ENCODE data around the gene ZNF200. TPM values are rescaled to one million over a fixed set of nuclear protein-coding genes. Genes with fewer than 3 reads are reported as not detected.
"Not testable (repeated sequence)": the region's sequence is repeated elsewhere in the genome, so short reads cannot be mapped to it uniquely, and the experiment has no call there.

ZNF200 gene
- total and polyA plus RNA-seq, 3 experiments from 2014 or later: 11.2 to 14.6 (median 13.0) TPM

GRCh38 chr16:3207086-3207953, 27.6 kb downstream of the ZNF200 start:
- no peaks in the 10 kb centered on the region for H3K9me3 ChIP-seq (ENCODE audit: low read length)
- no peak overlapping the region for H3K4me3 ChIP-seq (ENCODE audit: low read length)
- H3K27me3 ChIP-seq (ENCODE audit: insufficient read depth, low read length, poor library complexity, severe bottlenecking): no peaks in the 10 kb centered on the region
- Mint-ChIP-seq H3K4me3 (no peak overlapping the region), H3K9me3 (peaks cover 5 to 17% (median 16%) of the 10 kb centered on the region in 5 donors), H3K36me3 (peaks cover 0 to 22% (median 2%) of the 10 kb centered on the region in 3 donors), H3K27me3 (peaks cover 10 to 23% of the 10 kb centered on the region in 2 donors), H3K4me1 (peaks cover 0 to 8% (median 4%) of the 10 kb centered on the region in 3 donors), H3K27ac (no peak overlapping the region)
- ChIA-PET POLR2A (no interaction called here), CTCF (interaction anchor here (2.2 kb wide), 1 partner anchor 8 kb away, joined by 6 read pairs; no protein-coding TSS in a partner anchor)
- no peak overlapping the region for H3K27ac ChIP-seq (ENCODE audit: low read depth, low read length)
- DNase-seq: no peak
- H3K4me1 ChIP-seq (ENCODE audit: insufficient read depth, low read length): no peaks in the 10 kb centered on the region
- H3K36me3 ChIP-seq (ENCODE audit: insufficient read depth, low read length): no peaks in the 10 kb centered on the region

GRCh38 chr16:3205939-3206338, 29.0 kb downstream of the ZNF200 start:
- H3K4me1 Mint-ChIP-seq; H3K4me3 Mint-ChIP-seq; DNase-seq; H3K9me3 ChIP-seq (ENCODE audit: low read length); H3K36me3 ChIP-seq (ENCODE audit: insufficient read depth, low read length); H3K27ac Mint-ChIP-seq; H3K27me3 ChIP-seq (ENCODE audit: insufficient read depth, low read length, poor library complexity, severe bottlenecking); CTCF ChIA-PET; H3K4me1 ChIP-seq (ENCODE audit: insufficient read depth, low read length); H3K4me3 ChIP-seq (ENCODE audit: low read length); H3K27ac ChIP-seq (ENCODE audit: low read depth, low read length): not testable (repeated sequence)
- peaks cover 0 to 19% (median 0%) of the 10 kb centered on the region in 3 donors for H3K36me3 Mint-ChIP-seq
- H3K9me3 Mint-ChIP-seq: peaks cover 5 to 17% (median 16%) of the 10 kb centered on the region in 5 donors
- POLR2A ChIA-PET: interaction anchor here (0.6 kb wide), 1 partner anchor 258 kb away, joined by 5 read pairs; no protein-coding TSS in a partner anchor
- H3K27me3 Mint-ChIP-seq: peaks cover 10 to 23% of the 10 kb centered on the region in 2 donors

- H3K4me3 ChIP-seq (ENCODE audit: low read length): no peak overlapping the region
- no peak overlapping the region for H3K27ac Mint-ChIP-seq
- no peaks in the 10 kb centered on the region for H3K4me1 ChIP-seq (ENCODE audit: insufficient read depth, low read length)
- ChIA-PET CTCF (interaction anchor here (0.6 to 1.2 kb wide), 2 partner anchors 13 to 16 kb away, joined by 3 read pairs; no protein-coding TSS in a partner anchor), POLR2A (no interaction called here)
- H3K36me3 ChIP-seq (ENCODE audit: insufficient read depth, low read length): no peaks in the 10 kb centered on the region
- no peak overlapping the region for H3K27ac ChIP-seq (ENCODE audit: low read depth, low read length)
- H3K9me3 Mint-ChIP-seq: peaks cover 5 to 17% (median 16%) of the 10 kb centered on the region in 5 donors
- H3K36me3 Mint-ChIP-seq: peaks cover 0 to 16% (median 0%) of the 10 kb centered on the region in 3 donors
- no peak overlapping the region for H3K4me3 Mint-ChIP-seq
- no peaks in the 10 kb centered on the region for H3K9me3 ChIP-seq (ENCODE audit: low read length)
- H3K4me1 Mint-ChIP-seq: no peaks in the 10 kb centered on the region
- DNase-seq: no peak
- H3K27me3 Mint-ChIP-seq: peaks cover 18 to 23% of the 10 kb centered on the region in 2 donors
- H3K27me3 ChIP-seq (ENCODE audit: insufficient read depth, low read length, poor library complexity, severe bottlenecking): no peaks in the 10 kb centered on the region
These were observed 31.9 kb downstream of the ZNF200 start for GRCh38 chr16:3202903-3203539.

- DNase-seq: no peak
- Histone ChIP-seq H3K4me3 (ENCODE audit: low read length) (no peak overlapping the region), H3K4me1 (ENCODE audit: insufficient read depth, low read length) (no peaks in the 10 kb centered on the region), H3K36me3 (ENCODE audit: insufficient read depth, low read length) (no peaks in the 10 kb centered on the region), H3K9me3 (ENCODE audit: low read length) (no peaks in the 10 kb centered on the region), H3K27me3 (ENCODE audit: insufficient read depth, low read length, poor library complexity, severe bottlenecking) (peaks cover 19% of the 10 kb centered on the region), H3K27ac (ENCODE audit: low read depth, low read length) (no peak overlapping the region)
- peaks cover 31 to 35% of the 10 kb centered on the region in 2 donors for H3K27me3 Mint-ChIP-seq
- H3K9me3 Mint-ChIP-seq: no peaks in the 10 kb centered on the region
- ChIA-PET POLR2A (no interaction called here), CTCF (interaction anchor here (1.1 to 1.4 kb wide), 5 partner anchors 9 to 40 kb away, joined by 3 to 6 read pairs (median 4); no protein-coding TSS in a partner anchor)
- H3K4me3 Mint-ChIP-seq: peak overlapping the region in 2 of 7 donors; percentile 27 to 28
- peaks cover 0 to 6% (median 3%) of the 10 kb centered on the region in 3 donors for H3K36me3 Mint-ChIP-seq
- no peaks in the 10 kb centered on the region for H3K4me1 Mint-ChIP-seq
- H3K27ac Mint-ChIP-seq: no peak overlapping the region
These were observed 36.5 kb downstream of the ZNF200 start for GRCh38 chr16:3198334-3199072.

DNA sequence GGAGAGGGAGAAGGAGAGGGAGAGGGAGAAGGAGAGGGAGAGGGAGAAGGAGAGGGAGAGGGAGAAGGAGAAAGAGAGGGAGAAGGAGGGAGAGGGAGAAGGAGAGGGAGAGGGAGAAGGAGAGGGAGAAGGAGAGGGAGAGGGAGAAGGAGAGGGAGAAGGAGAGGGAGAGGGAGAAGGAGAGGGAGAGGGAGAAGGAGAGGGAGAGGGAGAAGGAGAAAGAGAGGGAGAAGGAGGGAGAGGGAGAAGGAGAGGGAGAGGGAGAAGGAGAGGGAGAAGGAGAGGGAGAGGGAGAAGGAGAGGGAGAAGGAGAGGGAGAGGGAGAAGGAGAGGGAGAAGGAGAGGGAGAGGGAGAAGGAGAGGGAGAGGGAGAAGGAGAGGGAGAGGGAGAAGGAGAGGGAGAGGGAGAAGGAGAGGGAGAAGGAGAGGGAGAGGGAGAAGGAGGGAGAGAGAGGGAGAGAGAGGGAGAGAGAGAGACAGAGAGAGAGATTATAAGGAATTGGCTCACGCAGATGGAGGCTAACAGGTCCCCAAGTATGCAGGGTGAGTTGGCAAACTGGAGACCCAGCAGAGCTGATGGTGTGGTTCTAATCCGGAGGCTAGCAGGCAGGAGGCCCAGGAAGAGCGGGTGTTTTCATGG, 37.1 kb downstream of the ZNF200 start:
- H3K4me1 ChIP-seq (ENCODE audit: insufficient read depth, low read length); DNase-seq; H3K27ac Mint-ChIP-seq; H3K9me3 ChIP-seq (ENCODE audit: low read length); H3K36me3 ChIP-seq (ENCODE audit: insufficient read depth, low read length); H3K9me3 Mint-ChIP-seq; H3K27ac ChIP-seq (ENCODE audit: low read depth, low read length); H3K36me3 Mint-ChIP-seq; POLR2A ChIA-PET; H3K4me3 ChIP-seq (ENCODE audit: low read length); H3K4me1 Mint-ChIP-seq: not testable (repeated sequence)
- H3K4me3 Mint-ChIP-seq: peak overlapping the region in 1 of 7 donors; percentile 28
- H3K27me3 ChIP-seq (ENCODE audit: insufficient read depth, low read length, poor library complexity, severe bottlenecking): peaks cover 26% of the 10 kb centered on the region
- peaks cover 35 to 36% of the 10 kb centered on the region in 2 donors for H3K27me3 Mint-ChIP-seq
- CTCF ChIA-PET: interaction anchor here (1.2 kb wide), 2 partner anchors 12 to 39 kb away, joined by 3 to 6 read pairs; no protein-coding TSS in a partner anchor

DNA sequence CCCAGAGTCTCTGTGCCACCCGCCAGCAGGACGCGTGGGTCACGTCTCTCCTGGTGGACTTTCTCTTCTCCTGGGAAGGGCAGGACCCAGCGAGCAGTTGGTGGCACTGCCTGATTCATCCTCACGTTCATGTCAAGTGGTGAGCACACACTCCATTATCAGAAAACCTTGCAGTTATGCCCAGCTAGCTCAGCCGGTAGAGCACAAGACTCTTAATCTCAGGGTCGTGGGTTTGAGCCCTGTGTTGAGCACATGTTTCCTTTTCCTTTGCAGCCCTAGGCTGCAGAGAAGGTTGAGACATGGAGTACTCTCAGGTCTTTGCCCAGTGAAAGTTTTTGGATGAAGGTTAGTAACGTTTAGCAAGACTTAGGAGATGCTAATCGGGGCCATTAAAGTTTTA, 39.0 kb downstream of the ZNF200 start:
- H3K27ac Mint-ChIP-seq: no peak overlapping the region
- no peaks in the 10 kb centered on the region for H3K9me3 ChIP-seq (ENCODE audit: low read length)
- peaks cover 0 to 6% (median 3%) of the 10 kb centered on the region in 3 donors for H3K36me3 Mint-ChIP-seq
- ChIA-PET POLR2A (no interaction called here), CTCF (no interaction called here)
- peaks cover 0 to 2% (median 0%) of the 10 kb centered on the region in 5 donors for H3K9me3 Mint-ChIP-seq
- peaks cover 9% of the 10 kb centered on the region for H3K4me1 ChIP-seq (ENCODE audit: insufficient read depth, low read length)
- H3K27me3 ChIP-seq (ENCODE audit: insufficient read depth, low read length, poor library complexity, severe bottlenecking): peaks cover 44% of the 10 kb centered on the region
- no peaks in the 10 kb centered on the region for H3K36me3 ChIP-seq (ENCODE audit: insufficient read depth, low read length)
- no peak overlapping the region for H3K27ac ChIP-seq (ENCODE audit: low read depth, low read length)
- no peak for DNase-seq
- no peak overlapping the region for H3K4me3 ChIP-seq (ENCODE audit: low read length)
- H3K4me3 Mint-ChIP-seq: no peak overlapping the region
- H3K27me3 Mint-ChIP-seq: peaks cover 44 to 51% of the 10 kb centered on the region in 2 donors
- H3K4me1 Mint-ChIP-seq: peaks cover 6% of the 10 kb centered on the region in 3 donors

DNA sequence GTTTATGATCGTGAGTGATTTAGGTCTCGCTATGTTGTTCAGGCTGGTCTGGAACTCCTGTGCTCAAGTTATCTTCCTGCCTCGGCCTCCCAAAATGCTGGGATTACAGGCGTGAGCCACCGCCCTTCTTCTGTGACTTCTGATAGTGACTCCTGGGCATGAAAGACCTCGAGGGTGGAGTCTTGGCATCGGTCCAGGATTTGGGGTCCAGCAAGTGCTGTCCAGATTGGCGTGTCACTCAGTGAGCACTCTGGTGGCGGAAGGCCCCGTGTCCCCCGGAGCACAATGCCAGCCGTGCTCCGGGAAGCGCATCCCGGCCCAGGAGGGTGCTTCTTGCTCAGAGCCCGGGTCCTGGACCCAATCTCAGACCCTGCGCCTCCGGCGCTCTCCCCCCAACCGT, 40.2 kb downstream of the ZNF200 start:
- Histone ChIP-seq H3K36me3 (ENCODE audit: insufficient read depth, low read length) (no peaks in the 10 kb centered on the region), H3K9me3 (ENCODE audit: low read length) (no peaks in the 10 kb centered on the region), H3K4me3 (ENCODE audit: low read length) (no peak overlapping the region), H3K27ac (ENCODE audit: low read depth, low read length) (no peak overlapping the region), H3K4me1 (ENCODE audit: insufficient read depth, low read length) (peaks cover 21% of the 10 kb centered on the region), H3K27me3 (ENCODE audit: insufficient read depth, low read length, poor library complexity, severe bottlenecking) (peaks cover 56% of the 10 kb centered on the region)
- Mint-ChIP-seq H3K36me3 (peaks cover 0 to 6% (median 3%) of the 10 kb centered on the region in 3 donors), H3K9me3 (peaks cover 0 to 4% (median 0%) of the 10 kb centered on the region in 5 donors), H3K4me1 (peaks cover 14 to 17% (median 15%) of the 10 kb centered on the region in 3 donors), H3K4me3 (no peak overlapping the region), H3K27ac (no peak overlapping the region), H3K27me3 (peaks cover 54 to 59% of the 10 kb centered on the region in 2 donors)
- ChIA-PET CTCF (no interaction called here), POLR2A (interaction anchor here (0.7 kb wide), 1 partner anchor 436 kb away, joined by 4 read pairs; no protein-coding TSS in a partner anchor)
- no peak for DNase-seq

Data from CD8-positive, alpha-beta memory T cell (primary cell).